ENCODE results near the gene DKK3. TPM values are rescaled to one million over a fixed set of nuclear protein-coding genes. Genes with fewer than 3 reads are reported as not detected.

Gene DKK3
- total and polyA plus RNA-seq, 2 experiments from 2014 or later: 16.8 to 31.1 TPM

- H2AFZ ChIP-seq: no peak overlapping the region
- H3K79me2 ChIP-seq (replicated peaks; ENCODE audit: insufficient read depth): no peaks in the 10 kb centered on the region
- DNase-seq (ENCODE audit: low spot score) (no peak), ATAC-seq (no peak)
- Mint-ChIP-seq H3K9me3 (no peaks in the 10 kb centered on the region), H3K4me3 (no peak overlapping the region), H3K27me3 (ENCODE audit: insufficient read depth, low read depth, poor library complexity) (peaks cover 3% of the 10 kb centered on the region), H3K27ac (no peak overlapping the region), H3K4me1 (peaks cover 23% of the 10 kb centered on the region), H3K36me3 (ENCODE audit: low read depth) (peaks cover 7% of the 10 kb centered on the region; the same call in 2 of the 3 replicates)
- no peak overlapping the region for H3K4me2 ChIP-seq
- H3K27ac ChIP-seq (ENCODE audit: low read depth): no peak overlapping the region
- no peaks in the 10 kb centered on the region for H3K9me2 ChIP-seq (ENCODE audit: insufficient read depth)
- no peak overlapping the region for H3K4me3 ChIP-seq
- TF ChIP-seq ETS1 (IDR thresholded peaks at IDR 0.05): no peak
- no peak for TF ChIP-seq POLR2AphosphoS5 (IDR thresholded peaks at IDR 0.05; ENCODE audit: low read depth)
- TF ChIP-seq CREB1 (CRISPR knock-in tag; IDR thresholded peaks at IDR 0.05; ENCODE audit: low read depth): no peak
- no peak for TF ChIP-seq ZNF462 (CRISPR knock-in tag; IDR thresholded peaks at IDR 0.05)
- no peak for TF ChIP-seq CTCF (conservative IDR thresholded peaks at IDR 0.05; ENCODE audit: low read depth in 2 of 2)
- no peak for TF ChIP-seq STAT1 (IDR thresholded peaks at IDR 0.05; ENCODE audit: unreplicated experiment)
- TF ChIP-seq ZNF114 (CRISPR knock-in tag; IDR thresholded peaks at IDR 0.05): no peak
- no peak for TF ChIP-seq NANOG (IDR thresholded peaks at IDR 0.05; ENCODE audit: borderline replicate concordance)
- TF ChIP-seq EZH2phosphoT487 (IDR thresholded peaks at IDR 0.05; ENCODE audit: unreplicated experiment): no peak
- no peak for TF ChIP-seq JUNB (IDR thresholded peaks at IDR 0.05; ENCODE audit: unreplicated experiment)
- no peak for TF ChIP-seq REST (IDR thresholded peaks at IDR 0.05; ENCODE audit: unreplicated experiment)
- no peak for TF ChIP-seq EZH2 (IDR thresholded peaks at IDR 0.05; ENCODE audit: low read depth, unreplicated experiment)
- TF ChIP-seq ZNF331 (CRISPR knock-in tag; IDR thresholded peaks at IDR 0.05; ENCODE audit: low read depth): no peak
- no peaks in the 10 kb centered on the region for H3K27me3 ChIP-seq (ENCODE audit: insufficient read depth)
- no peaks in the 10 kb centered on the region for H3F3A ChIP-seq (replicated peaks; ENCODE audit: low read depth)
- H3K4me1 ChIP-seq (ENCODE audit: insufficient read depth): peaks cover 13% of the 10 kb centered on the region; the same call in 1 of the 2 replicates
- no peaks in the 10 kb centered on the region for H3K36me3 ChIP-seq (ENCODE audit: insufficient read depth)
- H4K20me1 ChIP-seq (replicated peaks; ENCODE audit: insufficient read depth): no peaks in the 10 kb centered on the region
Measured at GRCh38 chr11:11978792-11979487, 29.5 kb downstream of the DKK3 start.
